Smooth muscle cell of the brain vasculature (primary cell): ENCODE measurements around the gene CASQ2.

Source experiments
- DNase-seq: peaks from one replicate; pipeline ENCODE4 v3.0.0-alpha.2; 2012; ENCODE audit warnings: low read depth, low spot score

CASQ2 gene

GRCh38 chr1:115768549-115768948, at the start of gene CASQ2:
TSS of gene CASQ2 (minus strand) at chr1:115768714. CDS start at chr1:115768541, 173 bp downstream.
- DNase-seq: no peak

- no peak for DNase-seq
Observed at GRCh38 chr1:115815694-115816093, 47.2 kb upstream of the CASQ2 start.

GRCh38 chr1:115814685-115815398, 46.3 kb upstream of the CASQ2 start:
- no peak for DNase-seq

GRCh38 chr1:115813727-115814126, 45.2 kb upstream of the CASQ2 start:
- DNase-seq: no peak

- DNase-seq: no peak
Observed at GRCh38 chr1:115811140-115811828, 42.8 kb upstream of the CASQ2 start.

- DNase-seq: no peak
Observed at GRCh38 chr1:115810609-115811008, 42.1 kb upstream of the CASQ2 start.

- DNase-seq: no peak
Observed at GRCh38 chr1:115809847-115810246, 41.3 kb upstream of the CASQ2 start.

- no peak for DNase-seq
Observed at GRCh38 chr1:115809076-115809475, 40.6 kb upstream of the CASQ2 start.

GRCh38 chr1:115807723-115808122, 39.2 kb upstream of the CASQ2 start:
- DNase-seq: peak; percentile 47

GRCh38 chr1:115805597-115805996, 37.1 kb upstream of the CASQ2 start:
- no peak for DNase-seq

- no peak for DNase-seq
Observed at GRCh38 chr1:115802416-115802815, 33.9 kb upstream of the CASQ2 start.

- DNase-seq: no peak
Observed at GRCh38 chr1:115797486-115797885, 29.0 kb upstream of the CASQ2 start.

GRCh38 chr1:115796897-115797296, 28.4 kb upstream of the CASQ2 start:
- DNase-seq: no peak

- no peak for DNase-seq
Observed at GRCh38 chr1:115796036-115796435, 27.5 kb upstream of the CASQ2 start.

- no peak for DNase-seq
Observed at GRCh38 chr1:115794976-115795639, 26.6 kb upstream of the CASQ2 start.

- DNase-seq: no peak
Observed at GRCh38 chr1:115793162-115793561, 24.6 kb upstream of the CASQ2 start.

- no peak for DNase-seq
Observed at GRCh38 chr1:115791816-115792215, 23.3 kb upstream of the CASQ2 start.

- DNase-seq: no peak
Observed at GRCh38 chr1:115790846-115791245, 22.3 kb upstream of the CASQ2 start.

- no peak for DNase-seq
Observed at GRCh38 chr1:115790356-115790755, 21.8 kb upstream of the CASQ2 start.

- DNase-seq: no peak
Observed at GRCh38 chr1:115783311-115783710, 14.8 kb upstream of the CASQ2 start.

- DNase-seq: no peak
Observed at GRCh38 chr1:115782571-115783281, 14.2 kb upstream of the CASQ2 start.

GRCh38 chr1:115781851-115782250, 13.3 kb upstream of the CASQ2 start:
- no peak for DNase-seq
